HCT116 (cell line): ENCODE results near the gene ASCL1. TPM values are rescaled to one million over a fixed set of nuclear protein-coding genes. Genes with fewer than 3 reads are reported as not detected.

ENCODE experiments used
- ATAC-seq: fragments of 200-7000 bp; cut with Tn5 transposase; 2 replicates; pipeline ENCODE4 v1.9.1; 2020; ENCODE audit warnings: mild to moderate bottlenecking, moderate library complexity
- BruUV-seq: library from RNA; stranded (reverse); fragments of 400-500 nt; replicated peaks from 2 replicates; lab custom pipeline; 2021; lab: Mats Ljungman, UMichigan
- CTCF ChIA-PET: fragments of 300-600 bp; sonication (Branson Sonifier 250); formaldehyde crosslinking; loops from one replicate; lab custom pipeline; 2021; ENCODE audit warnings: antibody characterized with exemption; lab: Charles Lee
- POLR2A ChIA-PET: fragments of 300-600, 350-600 bp; sonication (Branson Sonifier 250); formaldehyde crosslinking; loops from one replicate; lab custom pipeline; 2021; ENCODE audit warnings: antibody characterized with exemption; lab: Charles Lee
- RAD21 ChIA-PET, 2 experiments: fragments of 300-600 bp; sonication (Branson Sonifier 250); formaldehyde crosslinking; loops; one replicate each; lab custom pipeline; 2023; ENCODE audit warnings: low total read pairs in 2 of 2; ENCODE audit not compliant: uncharacterized antibody in 2 of 2, unreplicated experiment in 2 of 2, low non-redundant PET in 1 of 2; lab: Charles Lee
- DNase-seq: peaks from one replicate; pipeline ENCODE4 v3.0.0-alpha.2; 2010; ENCODE audit warnings: low read depth, low spot score
- H2AFZ ChIP-seq: fragments of 200-600 bp; shearing (Covaris generic), sonication (generic); 2 replicates; pipeline ENCODE4 v1.6.1; 2017; ENCODE audit warnings: low read depth, mixed run types, mixed read lengths, antibody characterized with exemption, low read length; ENCODE audit not compliant: poor library complexity, severe bottlenecking
- H3K27ac ChIP-seq: 2 replicates; pipeline ENCODE4 v1.5.1; 2012; ENCODE audit warnings: low read depth, low read length
- H3K27me3 ChIP-seq: fragments of 200-600 bp; sonication (generic); 2 replicates; pipeline ENCODE4 v1.6.1; 2016; ENCODE audit warnings: mixed run types, low read length, mixed read lengths; ENCODE audit not compliant: insufficient read depth
- H3K36me3 ChIP-seq, 2 experiments: fragments of 200-500 bp in 1 of 2; fragments of 200-600 bp in 1 of 2; sonication (Bioruptor generic) in 1 of 2; sonication (generic) in 1 of 2; 2 replicates each; pipeline versions ENCODE4 v1.5.1 to v1.6.1; 2014 to 2016; ENCODE audit warnings: low read length in 2 of 2, inconsistent platforms in 1 of 2, mixed read lengths in 1 of 2, mixed run types in 1 of 2; ENCODE audit not compliant: insufficient read depth in 2 of 2, control insufficient read depth in 1 of 2
- H3K4me1 ChIP-seq, 2 experiments: fragments of 200-600 bp in 1 of 2; sonication (generic) in 1 of 2; 2 replicates each; pipeline versions ENCODE4 v1.5.1 to v1.6.1; 2012 to 2017; ENCODE audit warnings: low read length in 2 of 2, inconsistent platforms in 1 of 2, mild to moderate bottlenecking in 1 of 2, mixed read lengths in 1 of 2, mixed run types in 1 of 2, moderate library complexity in 1 of 2; ENCODE audit not compliant: insufficient read depth in 2 of 2, control insufficient read depth in 1 of 2
- H3K4me2 ChIP-seq: fragments of 200-600 bp; sonication (generic); 2 replicates; pipeline ENCODE4 v1.6.1; 2017; ENCODE audit warnings: mixed run types, low read length, mixed read lengths
- H3K4me3 ChIP-seq, 2 experiments: fragments of 200-600 bp in 1 of 2; sonication (generic) in 1 of 2; replicated peaks in 1 of 2; 2 replicates each; pipeline ENCODE4 v1.5.1; 2011 to 2016; ENCODE audit warnings: low read length in 2 of 2, control low read depth in 1 of 2, low read depth in 1 of 2, mild to moderate bottlenecking in 1 of 2, mixed read lengths in 1 of 2, mixed run types in 1 of 2
- H3K79me2 ChIP-seq: fragments of 200-600 bp; sonication (generic); 2 replicates; pipeline ENCODE4 v1.6.1; 2017; ENCODE audit warnings: mild to moderate bottlenecking, mixed run types, low read length, moderate library complexity, mixed read lengths; ENCODE audit not compliant: insufficient read depth
- H3K9ac ChIP-seq: fragments of 200-600 bp; sonication (generic); 2 replicates; pipeline ENCODE4 v1.6.1; 2016; ENCODE audit warnings: low read length, mixed read lengths
- H3K9me2 ChIP-seq: fragments of 200-600 bp; sonication (generic), shearing (Covaris generic); 2 replicates; pipeline ENCODE4 v1.6.1; 2017; ENCODE audit warnings: mixed run types, mild to moderate bottlenecking, moderate library complexity; ENCODE audit not compliant: insufficient read depth
- H3K9me3 ChIP-seq, 2 experiments: fragments of 200-500 bp in 1 of 2; fragments of 200-600 bp in 1 of 2; sonication (Bioruptor generic) in 1 of 2; sonication (generic) in 1 of 2; 2 replicates each; pipeline ENCODE4 v1.6.1; 2014 to 2017; ENCODE audit warnings: low read length in 2 of 2, mixed read lengths in 2 of 2, inconsistent platforms in 1 of 2, low read depth in 1 of 2, mild to moderate bottlenecking in 1 of 2, mixed run types in 1 of 2, moderate library complexity in 1 of 2; ENCODE audit not compliant: control insufficient read depth in 1 of 2, insufficient read depth in 1 of 2
- H4K20me1 ChIP-seq: fragments of 200-600 bp; sonication (generic), shearing (Covaris generic); 2 replicates; pipeline ENCODE4 v1.6.1; 2017; ENCODE audit warnings: mixed run types, mild to moderate bottlenecking, moderate library complexity; ENCODE audit not compliant: insufficient read depth
- EGR1 ChIP-seq: IDR thresholded peaks from 2 replicates; pipeline ENCODE4 v1.6.1; 2012; ENCODE audit warnings: low read depth
- EZH2 ChIP-seq: fragments of 200-600 bp; sonication (generic); IDR thresholded peaks from 2 replicates; pipeline ENCODE4 v1.6.1; 2017; ENCODE audit warnings: antibody characterized with exemption, mixed run types
- POLR2A ChIP-seq: IDR thresholded peaks from 2 replicates; pipeline ENCODE4 v1.7.0; 2011; ENCODE audit warnings: borderline replicate concordance; ENCODE audit not compliant: insufficient read depth, insufficient read length; ENCODE audit errors: extremely low read depth
- SRF ChIP-seq: IDR thresholded peaks from 2 replicates; pipeline ENCODE4 v1.6.1; 2012; ENCODE audit warnings: low read depth
- TCF7L2 ChIP-seq: IDR thresholded peaks from 2 replicates; pipeline ENCODE4 v1.7.0; 2011; ENCODE audit warnings: borderline replicate concordance, inconsistent platforms; ENCODE audit not compliant: insufficient read depth, insufficient read length; ENCODE audit errors: extremely low read depth
- intact Hi-C: fragments of 100-400 bp; cut with micrococcal nuclease; formaldehyde crosslinking; loops from 2 replicates; pipeline ENCODE4 v1.10.0; 2022
- total RNA-seq: library from RNA; stranded (reverse); gene quantifications from one replicate; pipeline ENCODE4 v1.2.1, GENCODE V29; 2021; ENCODE audit not compliant: unreplicated experiment
- TF ChIP-seq, protein P1 (sequence below): IDR thresholded peaks from 2 replicates; pipeline ENCODE4 v1.6.1; 2012

The ASCL1 gene
- total RNA-seq, 1 experiment from 2014 or later, result not detected

GRCh38 chr12:102964872-102965271 is 7.4 kb downstream of the ASCL1 start:
- H3K27ac ChIP-seq, result no peak overlapping the region
- H3K9me3 ChIP-seq, result no peaks in the 10 kb centered on the region
- no peak overlapping the region for H3K4me3 ChIP-seq
- RAD21 ChIA-PET, result interaction anchor here in 1 of 2 experiments (0.6 kb wide), 1 partner anchor 85 kb away, joined by 3 read pairs; no protein-coding TSS in a partner anchor
- H3K9me2 ChIP-seq, result no peaks in the 10 kb centered on the region
- DNase-seq (no peak), ATAC-seq (no peak)
- no peak overlapping the region for H3K9ac ChIP-seq
- intact Hi-C loops, result no loop called here
- H4K20me1 ChIP-seq, result no peaks in the 10 kb centered on the region
- POLR2A ChIA-PET, result no interaction called here
- no peaks in the 10 kb centered on the region for H3K79me2 ChIP-seq
- CTCF ChIA-PET, result no interaction called here
- no TSS peak for BruUV-seq
- H3K4me2 ChIP-seq, result no peak overlapping the region
- no peak overlapping the region for H2AFZ ChIP-seq
- peaks cover 35% of the 10 kb centered on the region for H3K27me3 ChIP-seq
- H3K4me1 ChIP-seq, result no peaks in the 10 kb centered on the region
- H3K36me3 ChIP-seq, result no peaks in the 10 kb centered on the region
- TF ChIP-seq SRF (no peak), TCF7L2 (no peak), EZH2 (no peak), POLR2A (no peak)
- TF ChIP-seq, protein P1, sequence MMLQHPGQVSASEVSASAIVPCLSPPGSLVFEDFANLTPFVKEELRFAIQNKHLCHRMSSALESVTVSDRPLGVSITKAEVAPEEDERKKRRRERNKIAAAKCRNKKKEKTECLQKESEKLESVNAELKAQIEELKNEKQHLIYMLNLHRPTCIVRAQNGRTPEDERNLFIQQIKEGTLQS, result no peak

DNA sequence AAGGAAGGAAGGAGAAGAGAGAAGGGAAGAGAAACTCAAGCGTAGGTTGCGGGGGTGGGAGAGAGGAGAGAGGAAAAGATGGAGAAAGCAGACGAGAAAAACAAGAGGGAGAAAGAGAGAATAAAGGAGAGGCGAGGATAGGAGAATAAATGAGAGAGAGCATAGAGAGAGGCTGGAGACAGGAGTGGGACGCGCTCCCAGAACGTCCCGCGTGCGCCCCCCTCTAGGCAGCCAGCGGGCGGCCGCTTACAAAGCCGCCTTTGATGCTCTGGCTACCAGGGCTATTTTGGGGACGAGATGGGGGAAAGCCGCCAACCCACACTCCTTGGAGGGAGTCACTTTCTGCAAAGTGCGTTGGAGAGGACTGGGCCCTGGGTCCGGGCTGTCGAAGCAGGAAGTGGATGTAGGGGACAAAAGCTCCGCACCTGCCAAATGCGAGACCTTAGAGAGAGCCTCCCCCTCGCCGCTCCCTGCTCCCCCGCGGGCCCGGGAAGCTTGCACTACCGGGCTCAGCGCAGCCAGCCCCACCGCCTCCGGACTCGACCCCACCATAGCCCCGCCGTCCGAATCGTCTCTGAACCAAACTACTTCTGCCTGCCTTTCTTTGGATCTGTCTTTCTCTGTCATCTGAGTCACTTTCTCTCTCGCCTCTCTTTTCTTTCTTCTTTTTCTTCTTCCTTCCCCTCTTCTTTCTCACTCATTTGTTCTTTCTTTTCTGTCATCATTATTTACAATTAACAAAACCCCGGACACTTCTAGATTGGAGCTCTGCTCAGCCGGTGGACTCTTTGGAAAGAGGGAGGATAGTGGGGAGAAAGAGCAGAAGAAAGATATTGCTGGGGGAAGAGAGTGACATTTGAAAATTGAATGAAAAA is 8.0 kb downstream of the ASCL1 start:
- ChIA-PET RAD21 (interaction anchor here in 1 of 2 experiments (0.6 kb wide), 1 partner anchor 85 kb away, joined by 3 read pairs; no protein-coding TSS in a partner anchor), POLR2A (no interaction called here), CTCF (no interaction called here)
- no peaks in the 10 kb centered on the region for H4K20me1 ChIP-seq
- H3K4me2 ChIP-seq, result no peak overlapping the region
- no peak overlapping the region for H3K27ac ChIP-seq
- H3K27me3 ChIP-seq, result peaks cover 41% of the 10 kb centered on the region
- H3K9ac ChIP-seq, result no peak overlapping the region
- no TSS peak for BruUV-seq
- H3K36me3 ChIP-seq, result no peaks in the 10 kb centered on the region
- no peak overlapping the region for H3K4me3 ChIP-seq
- intact Hi-C loops, result no loop called here
- ATAC-seq (no peak), DNase-seq (no peak)
- H2AFZ ChIP-seq, result no peak overlapping the region
- no peaks in the 10 kb centered on the region for H3K4me1 ChIP-seq
- no peaks in the 10 kb centered on the region for H3K9me3 ChIP-seq
- no peaks in the 10 kb centered on the region for H3K9me2 ChIP-seq
- no peaks in the 10 kb centered on the region for H3K79me2 ChIP-seq
- TF ChIP-seq EGR1, result no peak
- TF ChIP-seq, protein P1, result no peak
- TF ChIP-seq, all 23 proteins: peak for 0
